Tibial nerve (tissue), 4 donors: Measurements from ENCODE around the gene KMT2D. TPM values are rescaled to one million over a fixed set of nuclear protein-coding genes. Genes with fewer than 3 reads are reported as not detected.

Experiments used
- DNase-seq, 2 donors: peaks; one replicate each; pipeline ENCODE4 v3.0.0-alpha.2; 2019; ENCODE audit warnings: low spot score in 2 of 2
- H3K27ac ChIP-seq, 4 donors: fragments of 200-600 bp; sonication (generic) in 3 of 4; one replicate each; pipeline ENCODE4 v1.5.1; 2017 to 2019; ENCODE audit warnings: mild to moderate bottlenecking in 1 of 4
- H3K27me3 ChIP-seq, 2 donors: fragments of 200-600 bp; sonication (generic) in 1 of 2; one replicate each; pipeline versions ENCODE4 v1.5.1 to v1.6.0; 2017 to 2019
- H3K36me3 ChIP-seq, 3 donors: fragments of 200-600 bp; sonication (generic); one replicate each; pipeline ENCODE4 v1.5.1; 2018 to 2019
- H3K4me1 ChIP-seq, 4 donors: fragments of 200-600 bp; sonication (generic) in 3 of 4; one replicate each; pipeline ENCODE4 v1.5.1; 2017 to 2019
- H3K4me3 ChIP-seq, 4 donors: fragments of 200-600 bp; sonication (generic) in 3 of 4; one replicate each; pipeline ENCODE4 v1.5.1; 2017 to 2019; ENCODE audit warnings: mild to moderate bottlenecking in 1 of 4, moderate library complexity in 1 of 4
- H3K9me3 ChIP-seq, 4 donors: fragments of 200-600 bp; sonication (generic) in 3 of 4; one replicate each; pipeline ENCODE4 v1.5.1; 2017 to 2019
- EP300 ChIP-seq, 2 donors: sonication (generic); formaldehyde crosslinking; IDR thresholded peaks; one replicate each; pipeline ENCODE4 v1.6.1; 2017; ENCODE audit warnings: antibody characterized with exemption in 2 of 2, mild to moderate bottlenecking in 1 of 2
- POLR2A ChIP-seq, 2 donors: fragments of 450-650 bp; IDR thresholded peaks; one replicate each; pipeline ENCODE4 v1.6.1; 2017; ENCODE audit warnings: antibody characterized with exemption in 2 of 2, mild to moderate bottlenecking in 2 of 2, moderate library complexity in 2 of 2
- WGBS, 2 donors: methylation state at CpG; one replicate each; pipeline ENCODE4 v1.1.5; 2018; 5-methylcytosine and 5-hydroxymethylcytosine counted together
- total RNA-seq, 4 donors: library from RNA; depleted of rRNA; stranded (reverse); fragments of >200 nt; gene quantifications; one replicate each; pipeline ENCODE4 v1.1.0, GENCODE V29; 2016
- TF ChIP-seq, protein P1 (sequence below), 5 experiments: fragments of 200-600 bp in 3 of 5; fragments of 450-650 bp in 2 of 5; sonication (generic) in 3 of 5; IDR thresholded peaks; one replicate each; pipeline ENCODE4 v1.5.1; 2016 to 2019; ENCODE audit warnings: antibody characterized with exemption in 5 of 5, mild to moderate bottlenecking in 3 of 5, moderate library complexity in 2 of 5

KMT2D gene
- total RNA-seq, 4 donors from 2014 or later: 53.5 to 102 (median 76.9) TPM

DNA sequence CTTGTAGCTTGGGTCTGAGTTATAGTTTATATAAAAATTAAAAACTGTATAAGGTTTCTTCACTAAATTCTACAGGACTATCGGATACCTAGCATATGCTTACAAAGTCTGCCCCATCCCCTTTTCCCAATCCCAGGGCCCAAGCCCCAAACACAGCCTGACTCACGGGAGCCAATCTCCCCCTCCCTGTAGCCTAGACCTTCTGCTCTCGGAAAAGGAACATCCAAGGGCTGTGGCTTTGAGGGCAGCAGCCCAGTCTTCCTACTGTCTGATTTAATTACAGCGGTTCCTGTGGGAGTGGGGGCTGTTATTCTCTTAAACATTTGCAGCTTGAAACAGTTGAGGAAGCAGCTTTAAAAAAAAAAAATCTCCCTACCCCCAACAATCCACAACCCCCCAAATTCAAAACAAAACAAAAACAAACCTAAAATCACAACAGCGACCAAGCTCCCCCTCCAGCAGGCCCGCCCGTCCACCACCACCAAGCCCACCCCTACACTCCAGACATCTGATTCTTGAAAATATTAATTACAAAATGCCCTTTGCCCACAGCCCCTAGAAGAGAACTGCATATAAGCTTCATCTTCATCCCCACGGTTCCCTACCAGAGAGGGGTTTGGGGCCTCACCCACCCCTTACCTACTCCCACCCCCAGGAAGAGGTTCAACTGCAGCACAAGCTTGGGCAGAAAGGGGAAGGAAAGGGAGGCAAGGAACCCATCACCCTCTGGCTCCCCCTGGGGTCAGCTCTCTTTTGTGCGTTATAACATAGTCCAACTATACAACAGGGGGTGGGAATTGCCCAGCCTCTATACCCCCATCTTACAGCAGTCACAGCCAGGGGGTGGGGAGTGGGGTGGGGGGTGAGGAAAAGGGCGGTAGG is 40.9 kb downstream of the KMT2D start:
- no peaks in the 10 kb centered on the region for H3K9me3 ChIP-seq
- H3K36me3 ChIP-seq: peaks cover 0 to 46% (median 14%) of the 10 kb centered on the region in 3 donors
- peak in 1 of 2 donors; percentile 40 for DNase-seq
- H3K4me3 ChIP-seq: peak overlapping the region in 3 of 4 donors; percentile 81 to 92 (median 87)
- H3K4me1 ChIP-seq: peaks cover 0 to 37% (median 16%) of the 10 kb centered on the region in 4 donors
- peak overlapping the region; percentile 74 to 98 (median 92) for H3K27ac ChIP-seq
- no peak for TF ChIP-seq EP300 (IDR thresholded peaks at IDR 0.05)
- TF ChIP-seq, protein P1, sequence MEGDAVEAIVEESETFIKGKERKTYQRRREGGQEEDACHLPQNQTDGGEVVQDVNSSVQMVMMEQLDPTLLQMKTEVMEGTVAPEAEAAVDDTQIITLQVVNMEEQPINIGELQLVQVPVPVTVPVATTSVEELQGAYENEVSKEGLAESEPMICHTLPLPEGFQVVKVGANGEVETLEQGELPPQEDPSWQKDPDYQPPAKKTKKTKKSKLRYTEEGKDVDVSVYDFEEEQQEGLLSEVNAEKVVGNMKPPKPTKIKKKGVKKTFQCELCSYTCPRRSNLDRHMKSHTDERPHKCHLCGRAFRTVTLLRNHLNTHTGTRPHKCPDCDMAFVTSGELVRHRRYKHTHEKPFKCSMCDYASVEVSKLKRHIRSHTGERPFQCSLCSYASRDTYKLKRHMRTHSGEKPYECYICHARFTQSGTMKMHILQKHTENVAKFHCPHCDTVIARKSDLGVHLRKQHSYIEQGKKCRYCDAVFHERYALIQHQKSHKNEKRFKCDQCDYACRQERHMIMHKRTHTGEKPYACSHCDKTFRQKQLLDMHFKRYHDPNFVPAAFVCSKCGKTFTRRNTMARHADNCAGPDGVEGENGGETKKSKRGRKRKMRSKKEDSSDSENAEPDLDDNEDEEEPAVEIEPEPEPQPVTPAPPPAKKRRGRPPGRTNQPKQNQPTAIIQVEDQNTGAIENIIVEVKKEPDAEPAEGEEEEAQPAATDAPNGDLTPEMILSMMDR (IDR thresholded peaks at IDR 0.05): no peak
- TF ChIP-seq POLR2A (IDR thresholded peaks at IDR 0.05): no peak
- H3K27me3 ChIP-seq: no peaks in the 10 kb centered on the region
- 39 to 44% methylated on average over 10 of the region's 10 CpGs for WGBS, 2 donors

DNA sequence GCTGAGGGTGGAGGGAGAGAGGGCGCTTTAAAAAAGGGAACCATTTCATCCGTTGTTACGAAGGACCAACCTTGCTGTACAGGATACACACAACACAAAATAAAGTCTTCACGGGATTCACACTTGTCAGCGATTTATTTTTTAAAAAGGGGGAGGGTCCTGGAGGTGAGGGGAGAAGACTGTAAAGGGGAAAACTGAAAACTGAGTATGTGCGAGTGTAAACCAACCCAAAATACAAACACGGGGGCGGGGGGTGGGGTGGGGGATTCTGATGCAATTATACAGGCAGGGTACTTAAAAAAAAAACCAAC is 41.5 kb downstream of the KMT2D start:
- H3K4me3 ChIP-seq: peak overlapping the region; percentile 71 to 92 (median 84)
- H3K27ac ChIP-seq: peak overlapping the region; percentile 74 to 98 (median 92)
- 3% methylated on average over 8 of the region's 8 CpGs for WGBS, 2 donors
- no peaks in the 10 kb centered on the region for H3K27me3 ChIP-seq
- no peaks in the 10 kb centered on the region for H3K9me3 ChIP-seq
- H3K4me1 ChIP-seq: peaks cover 0 to 41% (median 16%) of the 10 kb centered on the region in 4 donors
- peaks cover 0 to 40% (median 10%) of the 10 kb centered on the region in 3 donors for H3K36me3 ChIP-seq
- no peak for TF ChIP-seq POLR2A (IDR thresholded peaks at IDR 0.05)
- TF ChIP-seq, protein P1 (IDR thresholded peaks at IDR 0.05): no peak
- no peak for TF ChIP-seq EP300 (IDR thresholded peaks at IDR 0.05)
- no peak for DNase-seq

DNA sequence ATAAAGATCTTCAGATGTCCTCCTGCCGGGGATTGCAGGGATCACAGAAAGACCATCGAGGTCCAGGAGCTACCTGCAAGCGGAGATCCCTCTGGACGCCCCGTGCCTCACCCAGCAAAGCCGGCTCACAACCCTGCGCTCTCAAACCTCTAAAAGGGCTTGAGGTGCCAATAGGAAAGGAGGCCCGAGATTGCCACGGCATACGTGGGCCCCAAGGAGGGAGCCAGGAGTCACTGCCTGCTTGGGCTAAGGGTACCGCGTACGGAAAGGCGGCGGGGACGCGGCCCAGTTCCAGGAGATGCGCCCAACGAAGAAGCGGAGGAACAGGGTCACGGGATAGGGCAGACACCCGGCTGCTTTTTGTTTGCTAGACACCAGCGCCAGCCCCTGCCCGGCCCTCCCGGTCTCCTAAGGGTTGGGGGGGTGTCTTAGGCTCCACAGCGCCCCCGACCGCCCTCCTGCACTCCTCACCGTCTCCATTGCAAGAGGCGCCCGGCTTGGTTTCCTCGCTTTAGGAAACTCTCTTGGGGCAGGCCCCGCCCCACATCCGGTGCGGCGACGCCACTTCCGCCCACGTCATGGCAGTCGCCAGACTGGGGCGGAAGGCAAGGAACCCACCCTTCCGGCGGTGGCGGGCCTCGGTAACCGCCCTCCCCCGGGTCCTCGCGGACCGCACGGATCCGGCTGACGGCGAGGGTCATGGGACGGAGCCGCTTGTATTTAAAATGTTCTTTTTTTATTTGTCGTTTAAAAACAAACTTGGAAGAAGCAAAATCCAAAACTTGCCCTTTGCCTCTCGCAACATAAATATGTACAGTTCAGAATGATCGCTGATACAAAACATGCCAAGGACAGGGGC is 42.1 kb downstream of the KMT2D start, which contains the start of gene PRKAG1:
TSS of gene PRKAG1 (minus strand) at position 516 of the 859 bp plus-strand sequence. CDS start at position 480, 36 bp downstream.
- H3K4me3 ChIP-seq: peak within 1 kb of the TSS; percentile 71 to 92 (median 84)
- no peaks in the 10 kb centered on the region for H3K27me3 ChIP-seq
- WGBS, 2 donors: 0 to 1% methylated on average over 35 to 42 of the region's 59 CpGs
- H3K4me1 ChIP-seq: peaks cover 0 to 41% (median 16%) of the 10 kb centered on the region in 4 donors
- peaks cover 0 to 34% (median 8%) of the 10 kb centered on the region in 3 donors for H3K36me3 ChIP-seq
- H3K27ac ChIP-seq: peak within 1 kb of the TSS; percentile 74 to 98 (median 92)
- H3K9me3 ChIP-seq: no peaks in the 10 kb centered on the region
- TF ChIP-seq, protein P1 (IDR thresholded peaks at IDR 0.05): peak; percentile 27 to 70 (median 54)
- TF ChIP-seq POLR2A (IDR thresholded peaks at IDR 0.05) (peak; percentile 80 to 89), EP300 (IDR thresholded peaks at IDR 0.05) (peak; percentile 98 to 99)
- DNase-seq: peak; percentile 91 to 92

DNA sequence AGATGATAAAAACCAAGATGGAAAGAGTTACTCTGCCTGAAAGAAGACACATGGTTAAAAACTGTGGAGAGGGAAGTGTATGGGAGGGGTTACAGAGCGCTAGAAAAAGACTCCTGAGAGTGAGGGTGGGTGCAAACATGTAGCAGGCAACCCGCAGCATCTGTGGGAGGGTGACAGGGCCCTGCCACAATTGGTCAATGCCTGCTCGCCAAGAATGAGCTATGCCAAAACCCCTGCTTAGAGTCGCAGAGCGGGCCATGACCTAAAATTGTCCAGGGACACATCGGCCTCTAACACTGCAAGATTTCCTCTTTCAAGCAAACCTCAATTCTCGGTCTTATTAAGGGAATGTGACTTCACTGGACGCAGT is 42.7 kb downstream of the KMT2D start:
- TF ChIP-seq, protein P1 (IDR thresholded peaks at IDR 0.05): no peak
- TF ChIP-seq POLR2A (IDR thresholded peaks at IDR 0.05) (no peak), EP300 (IDR thresholded peaks at IDR 0.05) (no peak)
- H3K27me3 ChIP-seq: no peaks in the 10 kb centered on the region
- H3K4me1 ChIP-seq: peaks cover 0 to 41% (median 16%) of the 10 kb centered on the region in 4 donors
- whole genome bisulfite sequencing, 2 donors: 1 to 3% methylated on average over 8 of the region's 8 CpGs
- H3K4me3 ChIP-seq: peak overlapping the region; percentile 71 to 92 (median 84)
- no peaks in the 10 kb centered on the region for H3K9me3 ChIP-seq
- peak overlapping the region; percentile 74 to 98 (median 92) for H3K27ac ChIP-seq
- peaks cover 0 to 33% (median 2%) of the 10 kb centered on the region in 3 donors for H3K36me3 ChIP-seq
- no peak for DNase-seq
